GM12878 (cell line): ENCODE measurements around the gene IMMP2L. TPM values are rescaled to one million over a fixed set of nuclear protein-coding genes. Genes with fewer than 3 reads are reported as not detected.

Experiments used
- ATAC-seq: fragments of 200-7000 bp; cut with Tn5 transposase; 3 replicates; pipeline ENCODE4 v1.9.1; 2020; ENCODE audit warnings: mild to moderate bottlenecking, moderate library complexity
- BruUV-seq: library from RNA; stranded (reverse); fragments of 400-500 nt; replicated peaks from 2 replicates; lab custom pipeline; 2021; lab: Mats Ljungman, UMichigan
- CTCF ChIA-PET: fragments of 300-600 bp; sonication (Branson Sonifier 250); formaldehyde crosslinking; extraction: SDS; loops from one replicate; lab custom pipeline; 2021; ENCODE audit warnings: inconsistent platforms; lab: Yijun Ruan, JAX
- POLR2A ChIA-PET: fragments of 350-600 bp; formaldehyde crosslinking; extraction: SDS; loops from one replicate; lab custom pipeline; 2021; ENCODE audit warnings: inconsistent platforms; lab: Charles Lee
- RAD21 ChIA-PET: fragments of 300-600 bp; sonication (Branson Sonifier 250); formaldehyde crosslinking; loops from one replicate; lab custom pipeline; 2023; ENCODE audit warnings: antibody characterized with exemption; ENCODE audit not compliant: unreplicated experiment; lab: Charles Lee
- SMC1A ChIA-PET: fragments of 300-600 bp; sonication (Branson Sonifier 250); formaldehyde crosslinking; loops from one replicate; lab custom pipeline; 2023; ENCODE audit not compliant: unreplicated experiment, uncharacterized antibody; lab: Charles Lee
- DNase-seq: peaks from one replicate; pipeline ENCODE4 v3.0.0-alpha.2; 2011; ENCODE audit warnings: low read depth, low spot score
- FAIRE-seq: peaks from 3 replicates; lab custom pipeline; 2011; peaks lifted over from hg19 to GRCh38; lab: Jason Lieb, UNC
- H2AFZ ChIP-seq: 2 replicates; pipeline ENCODE4 v1.6.0; 2011; ENCODE audit warnings: low read depth, low read length, control low read depth; ENCODE audit not compliant: control insufficient read depth
- H3K27ac ChIP-seq: 2 replicates; pipeline ENCODE4 v1.5.1; 2011; ENCODE audit warnings: control low read depth; ENCODE audit not compliant: control insufficient read depth, insufficient read depth
- H3K27me3 ChIP-seq, 2 experiments: replicated peaks in 1 of 2; 2 replicates each; pipeline versions ENCODE4 v1.6.0 to v1.6.1; 2011; ENCODE audit warnings: low read length in 1 of 2; ENCODE audit not compliant: control insufficient read depth in 2 of 2, insufficient read depth in 2 of 2
- H3K36me3 ChIP-seq, 2 experiments: 2 replicates each; pipeline ENCODE4 v1.5.1; 2011; ENCODE audit warnings: low read length in 1 of 2; ENCODE audit not compliant: control insufficient read depth in 2 of 2, insufficient read depth in 2 of 2
- H3K4me1 ChIP-seq: 2 replicates; pipeline ENCODE4 v1.6.1; 2011; ENCODE audit warnings: mild to moderate bottlenecking, low read length, moderate library complexity, mixed read lengths; ENCODE audit not compliant: control insufficient read depth, insufficient read depth
- H3K4me2 ChIP-seq: 2 replicates; pipeline ENCODE4 v1.6.0; 2011; ENCODE audit warnings: control low read depth; ENCODE audit not compliant: control insufficient read depth, insufficient read depth
- H3K4me3 ChIP-seq: fragments of 200-600 bp; sonication (generic); 2 replicates; pipeline ENCODE4 v1.5.1; 2016
- H3K79me2 ChIP-seq: 2 replicates; pipeline ENCODE4 v1.6.0; 2011; ENCODE audit warnings: low read length; ENCODE audit not compliant: control insufficient read depth, insufficient read depth
- H3K9ac ChIP-seq: 2 replicates; pipeline ENCODE4 v1.8.0; 2011; ENCODE audit warnings: low read length, control low read depth, mixed read lengths; ENCODE audit not compliant: control insufficient read depth, insufficient read depth
- H3K9me3 ChIP-seq: replicated peaks from 3 replicates; pipeline ENCODE4 v1.5.1; 2011; ENCODE audit warnings: mild to moderate bottlenecking, low read length; ENCODE audit not compliant: control insufficient read depth, insufficient read depth
- H4K20me1 ChIP-seq: 2 replicates; pipeline ENCODE4 v1.6.0; 2011; ENCODE audit not compliant: control insufficient read depth, insufficient read depth
- ASH2L ChIP-seq: fragments of 300-600, 200-600 bp; sonication (generic); IDR thresholded peaks from 2 replicates; pipeline ENCODE4 v1.6.1; 2017; ENCODE audit warnings: low read depth, mild to moderate bottlenecking, borderline replicate concordance
- E2F8 ChIP-seq: fragments of 450-650 bp; IDR thresholded peaks from 2 replicates; pipeline ENCODE4 v1.6.1; 2018; ENCODE audit warnings: mild to moderate bottlenecking, low read depth, moderate library complexity; ENCODE audit not compliant: partially characterized antibody
- HCFC1 ChIP-seq: fragments of 150-350 bp; IDR thresholded peaks from 2 replicates; pipeline ENCODE4 v1.6.1; 2014; ENCODE audit warnings: low read length
- POLR2AphosphoS5 ChIP-seq: IDR thresholded peaks from 2 replicates; pipeline ENCODE4 v1.6.1; 2011; ENCODE audit warnings: mild to moderate bottlenecking, low read length, inconsistent platforms
- SMAD5 ChIP-seq: IDR thresholded peaks from 2 replicates; pipeline ENCODE4 v1.6.1; 2016; ENCODE audit warnings: antibody characterized with exemption, low read depth
- SMC3 ChIP-seq: IDR thresholded peaks from 2 replicates; pipeline ENCODE4 v1.6.1; 2011; ENCODE audit warnings: low read length, improper control_type of control experiment, borderline replicate concordance
- SREBF2 ChIP-seq: IDR thresholded peaks from 2 replicates; pipeline ENCODE4 v1.6.1; 2012; ENCODE audit warnings: mild to moderate bottlenecking, low read length
- TARDBP ChIP-seq: IDR thresholded peaks from 2 replicates; pipeline ENCODE4 v1.6.1; 2016; ENCODE audit warnings: borderline replicate concordance
- ZBTB11 ChIP-seq: fragments of 450-650 bp; formaldehyde crosslinking; IDR thresholded peaks from 2 replicates; pipeline ENCODE4 v1.5.0; 2022; ENCODE audit warnings: mild to moderate bottlenecking, missing genetic modification characterization
- WGBS: methylation state at CpG from one replicate; pipeline ENCODE4 v1.1.6; 2016; ENCODE audit warnings: low lambda C conversion rate; ENCODE audit not compliant: insufficient replicate concordance, insufficient coverage; ENCODE audit errors: missing lambda C conversion rate; 5-methylcytosine and 5-hydroxymethylcytosine counted together
- in situ Hi-C: fragments of 300-500 bp; cut with MboI; formaldehyde crosslinking; loops from 9 replicates; pipeline ENCODE4 v1.14.3; 2018; ENCODE audit warnings: mixed read lengths
- intact Hi-C: fragments of 100-400 bp; cut with micrococcal nuclease; formaldehyde crosslinking; loops from one replicate; pipeline ENCODE4 v1.14.2; 2022; ENCODE audit not compliant: unreplicated experiment
- polyA plus RNA-seq, 11 experiments: library from polyadenylated mRNA; depleted of rRNA in 4 of 11; unstranded in 6 of 11; stranded (reverse) in 5 of 11; fragments of >200 nt; fragmentation: Nextera tagmentation in 4 of 11; fragmentation: Illumina TruSeq in 1 of 11; extraction: Ambion mirVana in 4 of 11; extraction: Trizol in 1 of 11; gene quantifications; 1 replicate in 1 of 11; 2 replicates in 10 of 11; pipeline versions ENCODE4 v1.2.1 to v1.2.3, GENCODE V29; 2011 to 2016; ENCODE audit warnings: inconsistent platforms in 2 of 11, missing spikeins in 2 of 11, low read depth in 1 of 11
- total RNA-seq, 4 experiments: library from RNA; depleted of rRNA in 3 of 4; stranded (reverse); fragments of >200 nt in 3 of 4; fragmentation: Illumina TruSeq in 1 of 4; extraction: Trizol in 1 of 4; gene quantifications; 2 replicates each; pipeline versions ENCODE4 v1.2.1 to v1.2.3, GENCODE V29; 2013 to 2021

Gene IMMP2L
- total and polyA plus RNA-seq, 10 of the 15 experiments (the other 5 are each of a cell fraction or from before 2014, with no cell fraction given) = 12.6 to 46.3 (median 19.6) TPM

GRCh38 chr7:111089822-111090426 is 472.4 kb downstream of the IMMP2L start (continued):
- TF ChIP-seq ZBTB11 (no peak), SMC3 (peak; percentile 85; the same call in 1 of the 2 replicates)

- no peak overlapping the region for H3K9ac ChIP-seq
- WGBS = 93% methylated on average over 1 of the region's 1 CpG
- no peak overlapping the region for H3K27ac ChIP-seq
- H3K4me2 ChIP-seq = no peak overlapping the region
- TF ChIP-seq ASH2L (no peak), TARDBP (no peak), SREBF2 (no peak), E2F8 (no peak), SMAD5 (no peak), HCFC1 (no peak), POLR2AphosphoS5 (no peak)
- peaks cover 25% of the 10 kb centered on the region for H3K4me1 ChIP-seq
- no TSS peak for BruUV-seq
- POLR2A ChIA-PET = no interaction called here
- no peaks in the 10 kb centered on the region for H3K27me3 ChIP-seq
- in situ Hi-C loops = no loop called here
- H2AFZ ChIP-seq = no peak overlapping the region
- no peaks in the 10 kb centered on the region for H3K36me3 ChIP-seq
- no peak for FAIRE-seq
- no peak for DNase-seq
- H3K9me3 ChIP-seq = peaks cover 1% of the 10 kb centered on the region; the same call in 1 of the 3 replicates
- no peaks in the 10 kb centered on the region for H3K79me2 ChIP-seq
- RAD21 ChIA-PET = interaction anchor here (1.0 to 1.6 kb wide), 2 partner anchors 10 to 75 kb away, joined by 3 to 4 read pairs; no protein-coding TSS in a partner anchor
- SMC1A ChIA-PET = no interaction called here
- no peak overlapping the region for H3K4me3 ChIP-seq
- intact Hi-C loops = loop anchor here (5.0 to 10.0 kb wide), 2 partner anchors 644 to 1084 kb away; no protein-coding TSS in a partner anchor
- H4K20me1 ChIP-seq = no peaks in the 10 kb centered on the region
- ATAC-seq = no peak
- CTCF ChIA-PET = interaction anchor here (2.5 kb wide), 1 partner anchor 11 kb away, joined by 18 read pairs; no protein-coding TSS in a partner anchor
Measured at GRCh38 chr7:111088328-111088727, 474.0 kb downstream of the IMMP2L start.
